Activated naive CD4-positive, alpha-beta T cell treated with Interleukin-2 at 50 U/mL for 16 hours (primary cell): ENCODE data around the gene ZNF606.
A peak's percentile ranks its signal among the peaks of the same experiment; 100 is the strongest.
"Not testable (repeated sequence)": the region's sequence is repeated elsewhere in the genome, so short reads cannot be mapped to it uniquely, and the experiment has no call there.

Source experiments
- DNase-seq: peaks from one replicate; pipeline ENCODE4 v3.0.0-alpha.2; 2020

The ZNF606 gene

DNA sequence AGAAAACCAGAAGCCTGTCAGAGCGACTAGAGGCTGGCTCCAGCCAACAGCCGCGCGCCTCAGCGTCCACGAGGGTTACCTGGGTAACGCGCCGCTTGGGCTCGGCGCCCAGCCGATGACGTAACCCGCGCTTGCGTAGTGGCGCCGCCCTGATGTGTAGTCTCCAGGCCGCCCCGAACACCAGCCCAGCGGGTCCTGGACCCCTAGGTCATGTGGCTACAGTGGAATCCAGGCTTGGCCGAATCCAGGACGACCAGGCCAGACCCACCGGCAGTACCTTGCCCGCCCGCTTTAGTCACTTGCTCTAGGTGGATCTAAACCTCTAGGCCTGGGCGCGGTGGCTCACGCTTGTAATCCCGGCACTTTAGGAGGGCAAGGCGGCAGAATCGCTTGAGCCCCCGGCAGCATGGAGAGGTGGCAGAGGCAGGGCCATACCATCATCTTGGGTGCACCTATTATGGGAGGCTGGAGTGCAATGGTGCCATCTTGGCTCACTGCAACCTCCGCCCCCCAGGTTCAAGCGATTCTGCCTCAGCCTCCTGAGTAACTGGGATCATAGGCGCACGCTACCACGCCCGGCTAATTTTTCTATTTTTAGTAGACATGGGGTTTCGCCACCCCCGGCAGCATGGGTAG lies 7.2 kb upstream of the ZNF606 start:
- peak; percentile 21 for DNase-seq

DNA sequence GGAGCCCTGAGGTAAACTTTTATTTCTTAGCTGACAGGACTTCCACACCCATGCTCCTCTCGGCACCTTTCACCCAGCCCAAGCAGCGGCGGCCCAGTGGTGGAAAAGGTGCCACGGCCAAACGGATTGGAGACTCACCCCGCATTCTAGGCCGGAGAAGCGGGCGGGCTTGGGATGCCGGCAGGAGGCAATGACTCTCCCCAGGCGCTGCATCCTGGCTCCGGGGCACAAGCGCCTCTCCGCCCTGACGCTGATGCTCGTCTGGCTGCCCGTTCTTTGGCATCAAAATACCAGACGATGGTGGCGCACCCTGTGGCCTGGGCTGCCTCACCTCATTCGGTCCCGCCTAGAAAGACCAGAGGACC lies 6.7 kb upstream of the ZNF606 start:
- no peak for DNase-seq

DNA sequence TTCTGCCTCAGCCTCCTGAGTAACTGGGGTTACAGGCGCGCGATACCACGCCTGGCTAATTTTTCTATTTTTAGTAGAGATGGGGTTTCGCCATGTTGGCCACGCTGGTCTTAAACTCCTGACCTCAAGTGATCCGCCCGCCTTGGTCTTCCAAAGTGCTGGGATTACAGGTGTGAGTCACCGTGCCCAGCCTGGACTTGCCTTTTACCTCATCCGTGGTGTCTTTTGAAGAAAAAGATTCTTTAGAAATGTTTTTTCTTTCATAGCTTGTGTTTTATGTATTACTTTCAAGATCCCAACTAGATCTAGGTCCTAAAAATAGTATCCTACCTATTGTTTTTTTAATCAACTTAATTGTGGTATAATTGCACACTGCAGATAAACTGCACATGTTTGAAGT lies 6.3 kb upstream of the ZNF606 start:
- DNase-seq: not testable (repeated sequence)

DNA sequence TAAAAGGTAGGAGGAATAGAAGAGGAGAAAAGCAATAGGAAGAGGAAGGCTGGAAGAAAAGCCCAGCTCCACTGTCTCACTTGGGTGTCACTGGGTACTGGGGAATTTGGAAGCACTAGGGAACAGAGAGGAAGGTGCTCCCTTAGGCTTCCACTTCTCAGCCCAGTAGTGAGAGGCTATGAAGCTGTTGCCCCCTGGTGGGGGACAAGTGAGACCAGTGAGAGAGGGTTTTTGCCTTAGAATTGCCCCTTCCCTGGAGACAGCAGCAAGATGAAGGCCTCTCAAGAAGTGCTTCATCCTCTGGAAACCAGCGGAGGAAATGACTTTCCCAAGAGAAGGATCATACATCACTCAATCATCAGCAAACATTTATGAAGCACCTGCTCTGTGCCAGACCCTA lies 4.7 kb upstream of the ZNF606 start:
- DNase-seq: no peak

DNA sequence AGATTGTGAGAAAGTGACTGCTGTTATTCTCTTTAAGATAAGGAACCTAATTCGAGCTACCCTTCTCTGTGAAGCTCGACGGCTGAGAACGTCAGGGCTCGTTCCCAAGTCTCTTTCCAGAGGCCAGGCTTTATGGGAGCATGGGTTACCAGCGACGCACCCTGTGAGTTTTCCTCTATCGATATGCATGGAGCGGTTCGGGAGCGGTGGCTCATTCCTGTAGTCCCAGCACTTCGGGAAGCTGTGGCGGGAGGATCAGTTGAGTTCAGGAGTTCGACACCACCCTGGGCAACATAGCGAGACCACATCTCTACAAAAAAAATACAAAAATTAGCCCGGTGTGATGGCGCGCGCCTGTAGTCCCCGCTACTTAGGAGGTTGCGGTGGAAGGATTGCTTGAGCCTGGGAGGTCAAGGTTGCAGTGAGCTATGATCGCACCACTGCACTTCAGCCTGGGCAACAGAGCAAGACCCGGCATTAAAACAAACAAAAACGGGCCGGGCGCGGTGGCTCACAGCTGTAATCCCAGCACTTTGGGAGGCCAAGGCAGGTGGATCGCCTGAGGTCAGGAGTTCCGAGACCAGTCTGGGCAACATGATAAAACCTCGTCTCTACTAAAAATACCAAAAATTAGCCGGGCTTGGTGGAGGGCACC lies 681 bp upstream of the ZNF606 start:
- DNase-seq: no peak

DNA sequence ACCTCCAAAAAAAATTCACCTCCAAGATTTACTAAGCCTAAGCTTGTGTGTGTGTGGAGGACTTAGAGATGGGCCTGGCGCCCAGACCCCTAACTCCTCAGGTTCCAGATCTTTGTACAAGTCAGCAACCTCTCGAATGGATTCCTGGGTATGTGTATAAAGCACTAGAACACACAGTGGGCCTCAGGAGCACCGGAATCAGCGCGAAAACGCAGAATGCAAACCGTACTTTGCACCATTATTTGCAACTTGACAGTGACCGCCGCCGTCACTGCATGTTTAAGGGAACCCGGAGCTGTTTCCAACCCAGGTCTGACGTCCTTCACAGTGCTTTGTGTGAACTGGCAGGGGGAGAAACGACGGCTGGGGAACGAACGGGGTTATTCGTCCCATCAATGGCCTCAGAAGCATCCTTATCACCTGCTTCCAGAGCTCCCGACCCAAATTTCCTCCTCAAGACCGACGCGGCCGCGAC lies 688 bp downstream of the ZNF606 start:
- no peak for DNase-seq

DNA sequence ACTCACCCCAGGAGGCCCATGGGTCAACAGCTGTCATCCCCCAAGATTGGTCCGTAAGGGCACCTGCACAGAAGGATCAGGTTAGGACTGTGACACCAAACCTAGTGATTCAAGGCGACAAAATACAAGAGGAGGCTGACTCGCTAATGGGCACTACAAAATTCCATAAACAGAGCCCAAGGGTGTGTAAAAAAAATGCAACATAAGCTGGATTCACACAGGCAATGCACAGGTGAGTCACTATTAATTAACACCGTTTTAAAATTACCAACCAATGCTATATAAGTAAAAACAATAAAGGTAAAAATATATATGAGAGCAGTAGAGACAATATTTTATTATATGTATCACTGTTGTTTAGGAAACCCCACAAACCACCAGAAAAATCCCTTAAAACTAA lies 1.9 kb downstream of the ZNF606 start:
- no peak for DNase-seq

DNA sequence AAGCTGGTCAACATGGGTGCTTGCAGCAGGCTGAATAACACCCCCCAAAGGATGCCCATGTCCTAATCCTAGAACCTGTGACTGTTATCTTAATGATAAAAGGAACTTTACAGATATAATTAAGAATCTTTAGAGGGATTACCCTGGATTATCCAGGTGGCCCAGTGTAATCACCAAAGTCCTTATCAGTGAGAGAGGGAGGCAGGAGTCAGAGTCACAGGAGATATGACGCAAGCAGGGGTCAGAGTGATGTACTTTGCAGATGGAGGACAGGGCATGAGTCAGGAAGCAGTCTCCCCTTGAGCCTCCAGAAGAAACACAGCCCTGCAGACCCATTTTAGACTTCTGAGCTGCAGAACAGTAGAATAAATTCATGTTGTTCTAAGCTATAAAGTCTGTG lies 9.8 kb downstream of the ZNF606 start:
- DNase-seq: no peak

DNA sequence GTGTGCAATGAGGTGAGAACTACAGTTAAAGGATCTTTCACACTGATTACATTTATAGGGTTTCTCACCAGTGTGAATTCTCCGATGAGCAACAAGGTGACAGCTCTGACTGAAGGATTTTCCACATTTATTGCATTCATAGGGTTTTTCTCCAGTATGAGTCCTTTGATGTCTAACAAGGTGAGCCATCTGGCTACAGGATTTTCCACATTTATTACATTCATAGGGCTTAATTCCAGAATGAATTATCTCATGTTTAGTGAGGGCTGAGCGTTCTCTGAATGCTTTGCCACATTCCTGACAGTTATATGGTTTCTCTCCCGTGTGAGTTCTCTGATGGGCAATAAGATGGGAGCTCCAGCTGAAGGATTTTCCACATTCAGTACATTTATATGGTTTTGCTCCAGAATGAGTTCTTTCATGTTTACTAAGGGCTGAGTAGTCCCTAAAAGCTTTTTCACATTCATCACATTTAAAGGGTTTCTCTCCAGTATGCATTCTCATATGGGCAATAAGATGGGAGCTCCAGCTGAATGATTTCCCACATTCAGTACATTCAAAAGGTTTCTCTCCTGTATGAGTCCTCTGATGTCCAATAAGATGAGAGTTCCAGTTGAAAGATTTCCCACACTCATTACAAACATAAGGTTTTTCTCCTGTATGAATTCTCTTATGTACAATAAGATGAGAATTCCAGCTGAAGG lies 23.9 kb downstream of the ZNF606 start:
- no peak for DNase-seq

DNA sequence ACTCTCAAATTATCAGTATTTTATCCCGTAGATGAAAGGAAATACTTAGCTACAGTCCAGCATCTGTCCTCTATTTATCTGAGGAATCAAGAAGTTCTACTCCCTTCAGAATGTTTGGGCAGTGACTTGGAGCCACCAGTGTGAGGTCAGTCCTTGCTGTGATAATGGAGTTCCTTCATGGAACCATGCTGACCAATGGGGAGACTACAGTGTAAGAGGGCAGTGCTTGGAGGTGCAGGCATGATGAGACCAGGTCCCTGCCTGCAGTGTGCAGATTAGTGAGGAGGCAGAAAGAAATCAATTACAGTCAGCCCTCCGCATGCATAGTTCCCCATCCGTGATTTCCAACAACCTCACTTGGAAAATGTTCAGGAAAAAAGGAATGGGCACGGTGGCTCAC lies 28.2 kb downstream of the ZNF606 start, which contains the start of gene C19orf18:
Gene C19orf18 (minus strand): TSS at position 101 of the 400 bp plus-strand sequence. CDS start 102 bp downstream, outside the sequence.
- DNase-seq: no peak

DNA sequence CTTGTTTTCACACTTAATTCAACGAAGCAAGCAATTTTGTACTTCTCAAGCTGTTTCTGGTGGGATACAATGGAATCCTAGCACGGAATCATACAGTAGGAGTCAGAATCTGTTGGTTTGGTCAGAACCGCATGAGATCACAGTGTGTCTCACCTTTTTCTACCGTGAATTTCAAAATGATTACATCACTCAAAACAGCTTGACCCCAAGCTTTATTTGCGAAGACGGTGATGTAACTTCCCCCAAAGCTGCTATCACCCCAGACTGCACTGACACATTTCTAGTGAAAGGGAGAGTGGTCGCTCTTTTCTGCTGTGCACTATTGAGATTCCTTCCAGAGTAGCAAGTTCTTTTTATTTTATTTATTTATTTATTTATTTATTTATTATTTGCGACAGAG lies 37.9 kb downstream of the ZNF606 start:
- no peak for DNase-seq

DNA sequence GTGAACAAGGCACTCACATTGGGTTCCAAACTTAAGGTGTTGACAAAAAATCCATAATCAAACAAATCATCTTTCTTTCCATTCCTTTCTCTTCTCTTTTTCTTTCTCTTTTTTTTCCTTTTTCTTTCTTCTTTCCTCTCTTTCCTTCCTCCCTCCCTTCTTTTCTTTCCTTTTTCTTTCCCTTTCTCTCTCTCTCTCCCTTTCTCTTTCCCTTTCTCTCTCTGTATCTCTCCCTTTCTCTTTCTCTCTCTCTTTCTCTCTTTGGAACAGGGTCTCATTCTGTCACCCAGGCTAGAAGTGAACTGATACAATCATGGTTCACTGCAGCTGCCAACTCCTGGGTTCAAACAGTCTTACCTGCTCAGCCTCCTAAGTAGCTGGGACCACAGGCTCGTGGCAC lies 40.8 kb downstream of the ZNF606 start:
- no peak for DNase-seq

DNA sequence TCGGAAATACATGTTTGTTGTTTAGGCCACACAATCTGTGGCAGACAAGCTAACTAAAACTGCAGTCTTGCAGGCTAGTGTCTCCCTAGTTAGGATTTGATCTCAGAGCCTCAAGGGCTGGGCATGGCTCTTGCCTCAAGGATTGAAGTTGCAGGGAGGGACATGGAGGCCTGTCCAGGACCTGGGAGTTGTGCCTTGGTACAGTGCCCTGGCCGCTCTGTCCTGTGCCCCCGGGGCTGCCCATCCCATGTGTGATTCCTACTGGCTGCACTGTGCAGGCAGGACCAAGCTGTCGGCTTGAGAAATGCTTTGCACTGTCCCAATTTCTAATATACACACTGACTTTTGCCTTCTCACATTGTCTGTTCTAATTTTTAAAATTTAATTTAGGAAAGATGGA lies 47.6 kb downstream of the ZNF606 start:
- no peak for DNase-seq

DNA sequence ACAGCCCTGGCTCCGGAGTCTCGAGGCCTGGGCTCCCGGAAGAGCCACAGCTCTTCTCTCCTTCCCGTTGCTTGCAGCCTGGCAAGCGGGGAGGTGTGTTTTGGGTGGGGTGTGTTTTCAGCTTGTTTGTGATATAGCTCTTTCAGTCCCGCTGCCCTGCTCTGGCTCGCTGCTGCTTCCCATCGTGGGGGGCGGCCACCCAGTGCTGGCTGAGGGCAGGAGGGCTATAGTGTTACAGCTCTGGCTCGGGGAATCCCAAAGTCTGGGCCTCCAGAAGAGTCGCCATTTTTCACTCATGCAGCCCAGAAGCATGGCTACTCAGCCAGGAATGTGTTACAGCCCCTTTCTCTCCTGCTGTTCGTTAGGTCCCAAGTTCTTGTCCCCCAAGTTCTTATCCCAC lies 52.9 kb downstream of the ZNF606 start:
- no peak for DNase-seq

DNA sequence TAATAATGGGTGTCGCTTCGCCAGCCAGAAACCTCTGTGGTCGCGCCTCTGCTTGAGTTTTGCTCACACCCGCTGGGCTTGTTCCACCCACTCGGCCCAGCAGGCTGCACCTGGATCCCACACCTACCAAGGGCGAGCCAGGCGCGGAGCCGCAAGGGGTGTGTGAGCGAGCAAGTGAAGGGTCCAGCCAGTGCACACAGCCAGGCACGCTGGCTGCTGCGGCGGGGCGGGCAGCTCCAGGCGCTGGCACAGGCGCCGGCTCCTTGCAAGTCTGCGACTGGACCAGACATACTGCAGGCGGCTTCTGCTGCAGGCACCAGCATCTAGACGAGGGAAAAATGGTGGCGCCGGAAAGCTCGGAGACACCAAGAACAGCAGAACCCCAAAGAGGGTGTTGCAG lies 53.3 kb downstream of the ZNF606 start:
- no peak for DNase-seq

DNA sequence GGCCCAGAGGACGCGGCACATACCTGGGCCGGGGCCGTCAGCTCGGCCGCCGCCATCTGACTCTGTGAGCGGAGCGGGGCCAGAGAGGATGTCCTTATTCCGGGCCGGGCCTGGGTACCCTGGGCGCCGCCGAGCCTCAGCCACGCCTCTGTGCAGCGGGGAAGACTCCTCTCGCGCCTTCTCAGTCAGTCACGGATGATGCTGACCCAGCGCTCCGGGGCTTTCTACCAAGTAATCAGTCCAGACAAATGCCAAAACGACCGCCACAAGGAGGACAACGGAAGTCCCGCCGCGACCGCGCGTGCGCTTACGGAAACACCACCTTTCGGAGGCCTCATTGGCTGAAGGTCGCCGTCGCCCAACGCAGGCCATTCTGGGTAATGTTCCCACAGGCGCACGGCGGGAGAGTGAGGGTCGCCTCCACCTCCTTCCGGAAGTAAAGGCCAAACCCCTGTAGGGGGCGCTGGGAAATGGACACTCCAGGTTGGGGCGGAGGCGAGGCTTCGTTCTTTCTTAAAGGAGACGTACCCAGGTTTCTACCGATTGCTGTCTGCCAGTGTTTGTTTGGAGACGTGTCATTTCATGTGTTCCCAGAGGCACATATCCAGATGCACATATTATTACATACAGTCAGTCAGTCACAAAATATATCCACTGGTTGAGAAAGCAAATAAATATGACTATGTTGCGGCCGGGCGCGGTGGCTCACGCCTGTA lies 55.0 kb downstream of the ZNF606 start, which contains the start of gene ZNF256:
Gene ZNF256 (minus strand): TSS at position 288 of the 716 bp plus-strand sequence. CDS start 232 bp downstream, at position 56.
- DNase-seq: peak; percentile 94

DNA sequence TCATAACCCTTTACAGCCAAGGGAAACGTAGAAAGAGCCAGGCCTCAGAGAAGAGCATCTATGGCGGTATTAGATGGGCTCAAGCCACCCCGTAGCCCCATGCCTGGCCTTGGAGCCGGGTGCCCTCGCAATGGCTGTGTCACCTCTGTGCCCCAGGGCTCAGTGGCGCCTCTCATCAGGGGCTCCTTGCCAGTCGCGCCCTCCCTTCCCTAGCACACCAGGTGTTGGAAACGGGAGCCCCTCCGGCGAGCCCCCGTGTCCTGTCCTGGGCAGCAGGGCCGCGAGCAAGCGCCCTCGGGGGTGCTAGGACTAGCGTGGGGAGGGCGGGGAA lies 55.6 kb downstream of the ZNF606 start:
- no peak for DNase-seq

DNA sequence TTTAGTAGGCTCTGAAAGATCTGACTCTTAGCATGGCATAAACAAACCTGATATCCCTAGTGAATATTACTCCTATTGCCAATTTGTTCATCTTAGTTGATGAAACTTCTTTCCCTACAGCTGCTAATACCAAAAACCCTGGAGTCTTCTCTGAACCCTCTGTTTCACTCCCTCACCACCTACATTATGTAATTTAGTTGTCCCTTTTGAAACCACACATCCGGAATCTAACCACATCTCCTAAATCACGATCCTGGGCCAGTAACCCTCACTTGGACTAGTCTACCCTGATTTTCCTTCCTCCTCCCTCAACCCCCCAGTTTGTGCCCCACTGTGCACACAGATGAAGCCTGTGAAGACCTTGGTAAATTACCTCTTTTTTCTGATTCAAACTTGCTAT lies 56.3 kb downstream of the ZNF606 start:
- DNase-seq: no peak

DNA sequence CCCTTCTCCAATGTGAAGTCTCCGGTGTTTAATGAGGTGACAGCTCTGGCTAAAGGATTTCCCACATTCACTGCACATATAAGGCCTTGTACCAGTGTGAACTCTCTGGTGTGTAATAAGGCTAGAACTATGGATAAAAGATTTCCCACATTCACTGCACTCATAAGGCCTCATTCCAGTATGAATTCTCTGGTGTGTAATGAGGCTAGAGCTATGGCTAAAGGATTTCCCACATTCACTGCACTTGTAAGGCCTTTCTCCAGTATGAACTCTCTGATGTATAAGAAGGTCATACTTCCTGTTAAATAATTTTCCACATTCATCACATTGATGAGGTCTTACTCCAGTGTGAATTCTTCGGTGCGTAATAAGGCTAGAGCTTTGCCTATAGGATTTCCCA lies 61.0 kb downstream of the ZNF606 start:
- DNase-seq: no peak

DNA sequence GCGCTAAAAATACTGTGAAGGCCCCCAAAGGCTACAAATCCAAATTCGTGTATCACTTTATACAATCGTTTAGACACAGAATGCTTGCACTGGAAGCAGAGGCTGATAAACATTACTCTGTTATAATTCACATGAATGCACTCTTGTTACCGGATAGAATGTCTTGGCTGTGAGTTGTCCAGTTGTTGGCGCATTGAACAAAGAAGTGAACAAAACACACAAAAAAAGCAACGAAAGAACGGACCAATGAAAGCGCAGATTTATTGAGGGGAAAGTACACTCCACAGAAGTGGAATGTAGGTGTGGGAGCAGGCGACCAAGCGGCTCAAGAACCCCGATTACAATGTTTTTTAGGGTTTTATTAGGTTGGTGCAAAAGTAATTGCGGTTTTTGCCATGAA lies 66.9 kb downstream of the ZNF606 start:
- DNase-seq: no peak

DNA sequence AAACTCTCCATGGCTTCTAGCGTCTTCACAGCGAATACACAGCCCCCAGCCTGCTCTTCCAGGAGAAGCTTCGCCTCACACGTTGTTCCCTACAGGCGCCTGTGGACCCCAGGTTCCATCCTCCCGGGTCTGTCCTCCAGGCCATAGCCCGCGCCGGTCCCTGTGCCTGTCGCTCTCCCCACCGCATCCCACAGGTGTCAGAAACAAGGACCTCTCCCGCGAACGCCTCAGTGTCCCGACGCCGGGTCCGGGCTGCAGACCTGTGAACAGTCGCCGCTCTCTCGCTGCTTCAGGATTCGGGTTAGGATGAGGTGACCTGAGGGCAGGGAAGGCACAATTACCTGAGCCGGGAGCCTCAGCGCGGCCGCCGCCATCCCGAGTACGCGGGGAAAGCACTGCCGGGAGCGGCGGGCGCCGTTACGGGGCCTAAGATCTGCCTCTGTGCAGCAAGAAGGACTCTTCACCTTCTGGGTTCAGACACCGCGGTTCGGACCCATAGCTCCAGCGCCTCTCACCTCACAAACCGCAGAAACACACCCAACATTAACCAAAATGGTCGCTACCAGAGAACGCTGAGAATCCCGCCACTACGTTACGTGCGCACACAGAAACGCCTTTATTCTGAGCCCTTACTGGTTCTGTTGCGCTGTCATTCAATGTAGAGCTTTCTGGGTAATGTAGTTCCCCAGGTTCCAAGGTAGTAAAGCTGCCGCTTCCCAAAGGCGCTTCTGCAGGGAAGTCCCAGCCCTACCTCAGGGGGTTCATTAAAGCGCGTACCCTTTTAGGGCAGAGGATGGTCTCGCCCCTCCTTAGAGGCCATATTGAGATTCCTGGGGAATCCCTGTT lies 67.6 kb downstream of the ZNF606 start, which contains the start of gene ZNF418:
Gene ZNF418 (minus strand): TSS at position 583 of the 846 bp plus-strand sequence. CDS start 1,580 bp downstream, outside the sequence.
- DNase-seq: peak; percentile 34

DNA sequence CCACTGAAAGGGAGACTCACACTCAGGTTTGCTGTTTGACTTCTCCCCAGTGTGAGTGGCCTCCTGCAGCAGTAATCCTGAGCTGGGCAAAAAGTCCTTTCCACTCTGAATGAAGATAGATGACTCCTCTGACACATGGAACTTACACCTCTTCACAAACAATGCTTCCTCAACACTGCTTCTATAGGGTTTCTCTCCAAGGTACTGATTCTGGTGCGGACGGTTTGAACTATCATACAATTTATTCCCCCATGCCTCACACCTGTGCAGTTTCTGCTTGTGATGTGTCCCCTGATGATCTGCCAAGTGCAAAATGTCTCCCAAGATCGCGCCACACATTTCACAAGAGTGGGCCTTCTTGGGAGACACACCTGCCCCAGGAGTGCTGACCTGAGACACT lies 75.0 kb downstream of the ZNF606 start:
- DNase-seq: no peak
